Effector CD8-positive, alpha-beta T cell (primary cell): ENCODE data around the gene CST5.
"Not testable (repeated sequence)": the region's sequence is repeated elsewhere in the genome, so short reads cannot be mapped to it uniquely, and the experiment has no call there.

Source experiments
- DNase-seq: peaks from one replicate; lab custom pipeline; 2025; lab: John Stamatoyannopoulos, UW

CST5 gene

DNA sequence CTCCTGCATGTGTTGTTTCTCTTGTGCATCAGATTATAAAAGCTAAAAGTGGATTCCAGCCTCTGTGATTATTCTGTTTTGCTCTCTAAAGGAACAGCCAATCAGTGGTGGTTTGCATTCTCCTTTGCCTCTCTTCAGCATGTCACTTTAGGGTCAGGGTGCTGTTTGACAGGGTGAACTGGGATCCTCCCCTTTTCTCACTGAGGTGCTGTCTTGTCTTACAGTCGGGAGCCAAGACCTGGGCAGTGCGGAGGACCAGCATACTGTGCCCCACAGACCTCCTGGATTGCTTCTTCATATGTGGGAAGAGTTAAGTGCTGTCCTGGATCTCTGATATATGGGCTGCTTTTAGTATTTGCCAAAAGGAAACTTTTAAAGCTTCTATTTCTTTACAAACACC is 37.9 kb downstream of the CST5 start:
- no peak for DNase-seq

DNA sequence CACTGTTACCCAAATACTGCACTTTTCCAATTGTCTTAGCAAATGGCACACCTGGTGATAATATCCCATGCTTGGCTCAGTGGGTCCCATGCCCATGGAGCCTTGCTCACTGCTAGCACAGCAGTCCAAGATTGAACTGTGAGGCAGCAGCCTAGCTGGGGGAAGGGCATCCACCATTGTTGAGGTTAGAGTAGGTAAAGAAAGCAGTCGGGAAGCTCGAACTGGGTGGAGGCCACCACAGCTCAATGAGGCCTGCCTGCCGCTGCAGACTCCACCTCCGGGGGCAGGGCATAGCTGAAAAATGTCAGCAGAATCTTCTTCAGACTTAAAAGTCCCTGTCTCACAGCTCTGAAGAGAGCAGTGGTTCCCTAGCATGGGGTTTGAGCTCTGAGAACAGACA is 43.8 kb downstream of the CST5 start:
- no peak for DNase-seq

DNA sequence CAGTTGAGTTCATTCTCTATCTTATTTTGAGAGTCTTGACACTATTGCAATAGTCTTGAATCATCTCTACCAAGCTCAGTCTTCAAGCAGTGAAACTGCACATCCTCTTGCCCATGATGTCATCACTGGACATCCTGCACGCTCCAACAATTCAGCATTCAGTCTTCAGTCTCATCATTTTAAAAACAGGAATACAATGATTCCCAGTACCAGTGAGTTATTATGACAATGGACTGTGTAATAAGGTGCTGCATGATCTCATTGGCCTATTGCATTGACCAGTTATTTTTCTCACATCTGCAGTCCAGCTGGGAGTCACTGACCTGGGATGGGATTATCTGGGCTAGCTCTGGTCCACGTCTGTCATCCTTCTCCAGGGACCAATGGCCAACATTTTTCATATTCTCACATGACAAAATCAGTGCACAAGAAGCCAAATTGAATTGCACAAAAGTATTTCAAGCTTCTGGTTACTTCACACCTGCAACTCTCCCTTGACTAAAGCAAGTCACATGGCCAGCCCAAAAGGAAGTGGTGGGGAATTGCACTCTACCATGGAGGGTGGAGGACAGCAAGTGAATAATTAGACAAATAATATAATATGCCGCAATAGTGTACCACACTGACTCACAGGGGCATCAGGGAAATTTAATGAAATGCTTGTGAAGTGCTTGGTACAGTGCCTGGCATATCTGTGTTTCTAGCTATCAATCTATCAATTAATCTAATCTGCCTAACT is 46.6 kb downstream of the CST5 start:
- DNase-seq = no peak

DNA sequence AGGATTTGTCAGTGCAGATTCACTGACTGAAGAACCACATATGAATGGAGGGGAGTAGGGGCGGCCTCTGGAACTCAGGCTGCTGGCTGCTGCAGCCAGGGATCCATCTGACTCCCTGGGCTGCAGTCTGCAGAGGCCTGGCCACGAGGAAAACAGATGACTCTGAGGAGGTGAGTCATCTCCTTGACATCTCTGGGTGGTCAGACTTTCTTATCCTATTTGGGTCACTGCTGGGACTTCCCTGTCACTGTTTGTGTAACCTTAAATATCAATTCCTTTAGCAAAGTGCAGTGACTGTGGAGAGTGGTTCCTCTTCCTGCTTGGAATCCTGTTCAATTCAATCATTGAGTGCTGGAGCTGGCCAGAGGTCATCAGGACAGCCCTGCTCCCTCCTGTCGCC is 47.6 kb downstream of the CST5 start:
- DNase-seq = not testable (repeated sequence)

DNA sequence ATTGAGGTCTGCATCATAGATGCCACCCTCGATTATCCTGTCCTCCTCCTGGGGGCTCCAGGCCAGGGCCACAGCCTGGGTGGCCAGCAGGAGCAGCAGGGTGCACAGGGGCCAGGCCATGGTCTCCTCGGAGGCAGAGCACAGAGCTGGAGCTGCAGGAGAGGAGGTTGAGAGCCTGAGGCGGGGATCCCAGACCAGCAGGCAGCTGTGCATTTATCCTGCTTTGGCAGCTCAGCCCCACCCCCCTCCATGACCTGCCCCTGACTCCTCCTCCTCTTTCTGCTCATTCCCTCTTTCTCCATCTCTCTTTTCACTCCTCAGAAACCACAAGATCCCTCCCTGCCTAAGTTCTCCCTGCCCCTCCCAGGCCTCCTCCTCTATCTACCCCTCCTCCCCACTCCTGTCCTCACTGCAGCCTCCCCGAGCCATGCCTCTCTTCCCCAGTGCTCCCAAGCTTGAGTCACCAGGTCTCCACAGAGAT is 53.0 kb downstream of the CST5 start, which contains the start of gene CST2:
CST2 (minus strand) TSS at position 189 of the 481 bp plus-strand sequence; CDS start at position 120, 69 bp downstream.
- DNase-seq = no peak
